Activated CD4-positive, alpha-beta memory T cell treated with anti-CD3 and anti-CD28 coated beads for 36 hours (primary cell): ENCODE data around the gene ANXA6. TPM values are rescaled to one million over a fixed set of nuclear protein-coding genes. Genes with fewer than 3 reads are reported as not detected.

Source experiments
- CTCF ChIA-PET: fragments of 350-600 bp; sonication (Branson Sonifier 250); formaldehyde crosslinking; loops from one replicate; lab custom pipeline; 2021; ENCODE audit warnings: antibody characterized with exemption, inconsistent platforms; lab: Charles Lee
- POLR2A ChIA-PET: fragments of 350-600 bp; sonication (Branson Sonifier 250); formaldehyde crosslinking; loops from one replicate; lab custom pipeline; 2021; ENCODE audit warnings: antibody characterized with exemption; lab: Charles Lee
- DNase-seq: peaks from one replicate; pipeline ENCODE4 v3.0.0-alpha.2; 2020
- H3K27ac Mint-ChIP-seq: one replicate; pipeline ENCODE4 v1.8.0; 2021; ENCODE audit warnings: mixed read lengths
- H3K27me3 Mint-ChIP-seq: one replicate; pipeline ENCODE4 v1.8.0; 2021; ENCODE audit warnings: mixed read lengths
- H3K36me3 Mint-ChIP-seq: one replicate; pipeline ENCODE4 v1.8.0; 2021; ENCODE audit warnings: mixed read lengths
- H3K4me1 Mint-ChIP-seq: one replicate; pipeline ENCODE4 v1.8.0; 2021; ENCODE audit warnings: low read depth, mixed read lengths
- H3K4me3 Mint-ChIP-seq: one replicate; pipeline ENCODE4 v1.8.0; 2021; ENCODE audit warnings: mild to moderate bottlenecking, mixed read lengths
- H3K9me3 Mint-ChIP-seq: one replicate; pipeline ENCODE4 v1.8.0; 2021; ENCODE audit warnings: mixed read lengths
- intact Hi-C: fragments of 100-400 bp; cut with micrococcal nuclease; formaldehyde crosslinking; loops from one replicate; pipeline ENCODE4 v1.15.1; 2023
- total RNA-seq, 2 experiments: library from RNA; stranded (reverse); gene quantifications; one replicate each; pipeline ENCODE4 v1.2.3, GENCODE V29; 2021

The ANXA6 gene
- total RNA-seq, 2 experiments from 2014 or later: 430 to 443 TPM

- H3K4me1 Mint-ChIP-seq: peaks cover 52% of the 10 kb centered on the region
- peaks cover 11% of the 10 kb centered on the region for H3K36me3 Mint-ChIP-seq
- H3K9me3 Mint-ChIP-seq: no peaks in the 10 kb centered on the region
- H3K27ac Mint-ChIP-seq: no peak overlapping the region
- intact Hi-C loops: loop anchor here (10.0 kb wide), 1 partner anchor 685 kb away; the partner anchor contains the start of gene G3BP1
- no peak overlapping the region for H3K4me3 Mint-ChIP-seq
- ChIA-PET CTCF (interaction anchor here (0.7 to 6.3 kb wide), 6 partner anchors 9 to 53 kb away, joined by 3 to 60 read pairs (median 4); no protein-coding TSS in a partner anchor), POLR2A (interaction anchor here (0.8 to 1.4 kb wide), 5 partner anchors 8 to 61 kb away, joined by 3 to 8 read pairs (median 5); partner anchors contain the start of gene TNIP1)
- no peaks in the 10 kb centered on the region for H3K27me3 Mint-ChIP-seq
- DNase-seq: no peak
Measured at GRCh38 chr5:151089726-151090125, 67.9 kb downstream of the ANXA6 start.

GRCh38 chr5:151088986-151089385, 68.6 kb downstream of the ANXA6 start:
- CTCF ChIA-PET: interaction anchor here (0.7 to 6.3 kb wide), 6 partner anchors 9 to 53 kb away, joined by 3 to 60 read pairs (median 4); no protein-coding TSS in a partner anchor
- no peaks in the 10 kb centered on the region for H3K9me3 Mint-ChIP-seq
- intact Hi-C loops: loop anchor here (10.0 kb wide), 1 partner anchor 686 kb away; the partner anchor contains the start of gene G3BP1
- H3K27me3 Mint-ChIP-seq: no peaks in the 10 kb centered on the region
- peaks cover 51% of the 10 kb centered on the region for H3K4me1 Mint-ChIP-seq
- peaks cover 16% of the 10 kb centered on the region for H3K36me3 Mint-ChIP-seq
- POLR2A ChIA-PET: interaction anchor here (0.8 to 1.4 kb wide), 5 partner anchors 7 to 61 kb away, joined by 3 to 8 read pairs (median 5); partner anchors contain the start of gene TNIP1
- no peak overlapping the region for H3K27ac Mint-ChIP-seq
- no peak for DNase-seq
- H3K4me3 Mint-ChIP-seq: no peak overlapping the region

DNA sequence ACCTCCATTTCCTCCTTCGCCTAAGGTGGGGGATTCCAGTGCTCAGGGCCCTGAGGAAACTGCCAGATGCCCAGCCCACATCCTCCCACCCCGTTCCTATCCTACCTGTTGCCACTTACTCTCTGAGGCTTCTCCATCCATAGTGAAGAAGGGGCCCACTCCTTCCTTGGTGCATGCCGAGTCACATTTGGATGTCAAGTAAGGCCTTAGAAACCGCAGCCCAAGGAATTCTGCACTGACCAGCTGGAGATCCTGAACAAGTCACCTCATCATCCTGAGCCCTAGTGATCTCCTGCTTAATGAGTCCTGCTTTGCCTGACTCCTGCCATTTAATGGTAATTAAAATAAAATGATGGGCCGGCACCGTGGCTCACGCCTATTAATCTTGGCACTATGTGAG, 70.1 kb downstream of the ANXA6 start:
- POLR2A ChIA-PET: interaction anchor here (0.7 to 2.5 kb wide), 8 partner anchors 8 to 70 kb away, joined by 3 to 12 read pairs (median 5); partner anchors contain the start of gene ANXA6
- CTCF ChIA-PET: interaction anchor here (0.9 to 6.3 kb wide), 7 partner anchors 10 to 39 kb away, joined by 3 to 60 read pairs (median 5); no protein-coding TSS in a partner anchor
- H3K4me1 Mint-ChIP-seq: peaks cover 50% of the 10 kb centered on the region
- H3K36me3 Mint-ChIP-seq: peaks cover 25% of the 10 kb centered on the region
- peak overlapping the region; percentile 89 for H3K27ac Mint-ChIP-seq
- H3K27me3 Mint-ChIP-seq: no peaks in the 10 kb centered on the region
- DNase-seq: no peak
- peak overlapping the region; percentile 89 for H3K4me3 Mint-ChIP-seq
- intact Hi-C loops: loop anchor here (1.0 to 10.0 kb wide), 3 partner anchors 9 to 687 kb away; partner anchors contain the start of gene G3BP1
- H3K9me3 Mint-ChIP-seq: no peaks in the 10 kb centered on the region

DNA sequence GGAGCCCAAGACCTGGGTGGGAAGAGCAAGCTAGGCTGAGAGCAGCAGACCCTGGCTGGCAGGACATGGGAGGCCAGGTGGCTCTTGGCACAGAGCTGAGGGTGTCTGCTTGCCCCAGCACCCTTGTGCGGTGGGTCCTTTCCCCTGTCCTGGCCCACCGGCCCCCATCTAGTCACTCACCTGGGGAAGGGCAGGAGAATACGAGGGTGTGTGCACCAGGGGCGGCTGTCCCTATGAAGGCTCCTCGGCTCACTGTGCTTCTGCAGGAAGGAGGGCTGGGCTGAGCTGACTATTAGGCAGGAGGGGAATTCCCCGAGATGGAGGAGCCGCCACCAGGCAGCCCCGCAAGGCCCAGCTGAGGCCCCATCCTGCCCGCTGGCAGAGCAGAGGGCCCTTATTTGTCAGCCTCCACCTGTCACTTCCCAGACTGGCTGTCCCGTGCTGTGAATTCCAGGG, 70.6 kb downstream of the ANXA6 start:
- peaks cover 30% of the 10 kb centered on the region for H3K36me3 Mint-ChIP-seq
- peaks cover 54% of the 10 kb centered on the region for H3K4me1 Mint-ChIP-seq
- DNase-seq: peak; percentile 85
- H3K27me3 Mint-ChIP-seq: no peaks in the 10 kb centered on the region
- ChIA-PET POLR2A (interaction anchor here (0.7 to 2.5 kb wide), 11 partner anchors 9 to 71 kb away, joined by 3 to 12 read pairs (median 4); partner anchors contain the start of genes ANXA6 and GPX3), CTCF (interaction anchor here (0.7 to 6.3 kb wide), 8 partner anchors 11 to 1284 kb away, joined by 3 to 60 read pairs (median 4); no protein-coding TSS in a partner anchor)
- peak overlapping the region; percentile 89 for H3K4me3 Mint-ChIP-seq
- H3K27ac Mint-ChIP-seq: peak overlapping the region; percentile 89
- intact Hi-C loops: loop anchor here (1.0 to 10.0 kb wide), 3 partner anchors 9 to 688 kb away; partner anchors contain the start of gene G3BP1
- H3K9me3 Mint-ChIP-seq: no peaks in the 10 kb centered on the region

DNA sequence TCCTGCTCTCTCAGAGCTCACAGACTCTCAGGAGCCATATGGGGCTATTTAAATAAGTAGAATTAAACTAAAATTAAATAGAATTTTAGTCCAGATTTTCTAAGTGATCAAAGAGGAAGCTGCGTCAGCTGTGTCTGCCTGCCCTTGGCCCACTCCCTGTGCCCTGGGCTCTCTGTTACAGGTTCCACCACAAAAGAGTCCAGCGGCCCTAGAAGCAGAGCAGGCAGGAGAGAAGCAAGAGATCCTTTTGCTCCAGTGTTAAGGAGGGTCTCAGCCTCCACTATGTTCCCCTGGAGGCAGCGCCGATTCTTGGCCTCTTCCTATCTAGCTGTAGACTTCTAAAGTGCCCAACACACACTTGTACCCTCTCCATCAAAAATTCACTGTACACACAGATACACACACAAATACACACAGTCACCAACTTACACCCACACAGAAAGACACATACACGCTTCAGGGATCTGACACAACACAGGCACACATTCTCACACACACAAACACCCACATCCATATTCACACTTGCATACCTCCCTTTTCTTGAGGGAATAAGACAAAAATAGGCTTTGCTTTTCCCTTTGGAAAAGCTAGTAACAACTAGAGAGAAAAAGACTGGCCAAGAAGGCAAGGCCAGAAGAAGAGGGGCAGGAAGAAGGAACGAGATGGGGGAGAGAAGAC, 71.2 kb downstream of the ANXA6 start:
- POLR2A ChIA-PET: interaction anchor here (0.6 to 2.5 kb wide), 11 partner anchors 8 to 84 kb away, joined by 3 to 12 read pairs (median 3); partner anchors contain the start of genes ANXA6 and GPX3
- peaks cover 54% of the 10 kb centered on the region for H3K4me1 Mint-ChIP-seq
- CTCF ChIA-PET: interaction anchor here (0.7 to 6.3 kb wide), 10 partner anchors 10 to 1284 kb away, joined by 3 to 60 read pairs (median 5); no protein-coding TSS in a partner anchor
- no peaks in the 10 kb centered on the region for H3K27me3 Mint-ChIP-seq
- no peak for DNase-seq
- H3K27ac Mint-ChIP-seq: peak overlapping the region; percentile 89
- peak overlapping the region; percentile 89 for H3K4me3 Mint-ChIP-seq
- intact Hi-C loops: loop anchor here (10.0 kb wide), 1 partner anchor 688 kb away; the partner anchor contains the start of gene G3BP1
- no peaks in the 10 kb centered on the region for H3K9me3 Mint-ChIP-seq
- peaks cover 34% of the 10 kb centered on the region for H3K36me3 Mint-ChIP-seq

DNA sequence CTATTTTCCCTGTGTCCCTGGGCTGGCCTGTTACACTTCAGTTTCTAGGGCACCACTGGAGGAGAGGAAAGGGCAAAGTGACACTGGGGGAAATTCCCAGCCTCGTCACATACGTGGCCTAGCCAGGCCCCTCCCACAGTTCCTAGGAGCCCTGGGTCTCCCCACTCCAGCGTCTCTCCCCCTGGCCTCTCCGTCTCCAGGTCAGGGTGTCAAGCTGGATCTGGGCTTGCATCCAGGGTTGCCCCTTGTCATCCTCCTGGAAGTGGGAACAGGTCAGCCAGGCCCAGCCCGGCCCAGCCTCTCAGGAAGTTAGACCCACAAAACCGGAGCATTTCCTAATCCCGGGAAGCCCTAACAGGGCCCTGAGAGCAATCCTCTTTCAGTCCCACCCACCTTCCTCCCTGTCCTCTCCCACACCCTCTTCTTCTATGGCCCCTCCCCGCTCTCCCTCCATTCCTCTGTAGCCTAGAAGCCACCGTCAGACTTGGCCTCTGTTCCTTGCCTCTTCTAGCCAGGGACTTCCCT, 72.0 kb downstream of the ANXA6 start:
- Mint-ChIP-seq H3K9me3 (no peaks in the 10 kb centered on the region), H3K36me3 (peaks cover 37% of the 10 kb centered on the region), H3K4me1 (peaks cover 54% of the 10 kb centered on the region), H3K4me3 (peak overlapping the region; percentile 89), H3K27me3 (no peaks in the 10 kb centered on the region), H3K27ac (peak overlapping the region; percentile 89)
- ChIA-PET CTCF (interaction anchor here (1.1 to 6.3 kb wide), 4 partner anchors 31 to 79 kb away, joined by 5 to 60 read pairs (median 8); no protein-coding TSS in a partner anchor), POLR2A (interaction anchor here (0.8 to 2.9 kb wide), 7 partner anchors 9 to 34 kb away, joined by 3 to 12 read pairs (median 8); no protein-coding TSS in a partner anchor)
- peak; percentile 79 for DNase-seq
- intact Hi-C loops: loop anchor here (1.0 to 10.0 kb wide), 2 partner anchors 25 to 689 kb away; partner anchors contain the start of gene G3BP1

- ChIA-PET CTCF (interaction anchor here (1.1 to 2.3 kb wide), 4 partner anchors 10 to 36 kb away, joined by 4 to 9 read pairs (median 8); no protein-coding TSS in a partner anchor), POLR2A (interaction anchor here (1.3 to 7.4 kb wide), 3 partner anchors 10 to 16 kb away, joined by 3 to 115 read pairs (median 12); no protein-coding TSS in a partner anchor)
- H3K4me1 Mint-ChIP-seq: peaks cover 56% of the 10 kb centered on the region
- no peaks in the 10 kb centered on the region for H3K9me3 Mint-ChIP-seq
- H3K36me3 Mint-ChIP-seq: peaks cover 46% of the 10 kb centered on the region
- H3K4me3 Mint-ChIP-seq: peak overlapping the region; percentile 89
- peak overlapping the region; percentile 89 for H3K27ac Mint-ChIP-seq
- DNase-seq: no peak
- intact Hi-C loops: loop anchor here (10.0 kb wide), 1 partner anchor 690 kb away; the partner anchor contains the start of gene G3BP1
- H3K27me3 Mint-ChIP-seq: no peaks in the 10 kb centered on the region
Measured at GRCh38 chr5:151084363-151084762, 73.2 kb downstream of the ANXA6 start.

GRCh38 chr5:151083081-151083676, 74.4 kb downstream of the ANXA6 start:
- POLR2A ChIA-PET: interaction anchor here (1.0 to 7.4 kb wide), 4 partner anchors 11 to 71 kb away, joined by 4 to 115 read pairs (median 8); no protein-coding TSS in a partner anchor
- peaks cover 59% of the 10 kb centered on the region for H3K4me1 Mint-ChIP-seq

GRCh38 chr5:151082282-151082902, 75.2 kb downstream of the ANXA6 start:
- Mint-ChIP-seq H3K4me1 (peaks cover 62% of the 10 kb centered on the region), H3K9me3 (no peaks in the 10 kb centered on the region), H3K27ac (peak overlapping the region; percentile 89), H3K4me3 (peak overlapping the region; percentile 89), H3K36me3 (peaks cover 65% of the 10 kb centered on the region), H3K27me3 (no peaks in the 10 kb centered on the region)
- ChIA-PET POLR2A (interaction anchor here (0.6 to 7.4 kb wide), 8 partner anchors 7 to 131 kb away, joined by 3 to 115 read pairs (median 4); partner anchors contain the start of gene ANXA6), CTCF (interaction anchor here (1.0 to 3.7 kb wide), 7 partner anchors 11 to 83 kb away, joined by 3 to 23 read pairs (median 8); no protein-coding TSS in a partner anchor)
- DNase-seq: no peak
- intact Hi-C loops: loop anchor here (10.0 kb wide), 1 partner anchor 692 kb away; the partner anchor contains the start of gene G3BP1

More at GRCh38 chr5:151083081-151083676, 74.4 kb downstream of the ANXA6 start:
- H3K36me3 Mint-ChIP-seq: peaks cover 57% of the 10 kb centered on the region
- peak overlapping the region; percentile 89 for H3K4me3 Mint-ChIP-seq
- intact Hi-C loops: loop anchor here (1.0 to 10.0 kb wide), 3 partner anchors 11 to 692 kb away; partner anchors contain the start of gene G3BP1
- H3K9me3 Mint-ChIP-seq: no peaks in the 10 kb centered on the region
- H3K27me3 Mint-ChIP-seq: no peaks in the 10 kb centered on the region
- peak overlapping the region; percentile 89 for H3K27ac Mint-ChIP-seq
- DNase-seq: peak; percentile 88
- CTCF ChIA-PET: interaction anchor here (0.6 to 2.8 kb wide), 9 partner anchors 8 to 82 kb away, joined by 3 to 13 read pairs (median 6); no protein-coding TSS in a partner anchor
